ENCODE results near the gene TPPP2.

Gene TPPP2

DNA sequence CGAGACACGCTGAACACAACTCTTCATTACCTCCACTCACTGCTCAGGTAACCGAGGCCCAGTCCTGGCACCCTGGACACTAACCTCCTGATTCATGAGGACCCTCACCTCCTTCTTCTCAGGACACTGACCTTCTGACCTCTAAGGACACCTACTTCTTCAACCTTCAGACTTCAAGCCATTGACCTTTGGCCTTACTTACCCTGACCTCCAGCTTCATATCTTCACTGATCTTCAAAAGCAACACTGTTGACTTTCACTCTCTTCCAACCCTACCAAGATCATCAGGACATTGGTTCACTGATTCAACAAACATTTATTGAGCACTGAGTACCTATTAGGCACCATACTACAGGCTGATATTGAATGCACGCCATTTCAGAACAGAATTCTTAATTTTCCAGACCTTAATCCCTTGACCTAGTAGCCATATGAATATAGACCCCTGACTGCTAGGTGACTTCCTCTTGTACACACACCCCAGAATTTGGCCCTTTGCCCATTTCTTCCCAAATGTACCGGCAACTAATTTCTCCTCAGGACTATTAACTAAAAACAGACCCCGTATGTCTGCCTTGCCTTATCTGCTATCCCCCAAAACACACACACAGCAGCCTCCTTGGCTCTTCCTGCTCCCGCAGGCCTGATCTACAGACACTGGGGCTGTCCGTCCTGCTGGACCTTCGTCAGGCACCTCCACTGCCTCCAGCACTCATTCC lies 45.9 kb downstream of the TPPP2 start:
- no peak for DNase-seq (ENCODE audit: low read depth in 2 of 2)

DNA sequence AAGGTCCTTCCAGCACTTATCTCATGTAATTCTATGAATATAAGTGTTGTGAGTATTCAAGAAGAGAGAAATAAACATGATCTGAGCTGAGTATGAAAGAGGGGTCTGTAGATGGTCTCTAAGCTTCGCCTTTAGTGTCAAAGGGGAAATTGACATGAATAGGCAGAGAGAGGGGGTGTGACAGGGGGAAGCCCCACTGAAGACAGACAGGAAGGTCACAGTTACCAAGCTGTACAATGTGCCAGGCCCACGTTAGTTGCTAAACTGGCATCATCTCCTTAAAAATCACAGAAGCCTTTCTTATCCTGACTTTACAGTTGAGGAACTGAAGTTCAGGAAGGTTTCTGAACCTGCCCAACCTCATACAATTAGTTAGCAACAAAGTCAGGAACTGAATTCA lies 47.7 kb downstream of the TPPP2 start:
- no peak for DNase-seq (ENCODE audit: low read depth in 2 of 2)

DNA sequence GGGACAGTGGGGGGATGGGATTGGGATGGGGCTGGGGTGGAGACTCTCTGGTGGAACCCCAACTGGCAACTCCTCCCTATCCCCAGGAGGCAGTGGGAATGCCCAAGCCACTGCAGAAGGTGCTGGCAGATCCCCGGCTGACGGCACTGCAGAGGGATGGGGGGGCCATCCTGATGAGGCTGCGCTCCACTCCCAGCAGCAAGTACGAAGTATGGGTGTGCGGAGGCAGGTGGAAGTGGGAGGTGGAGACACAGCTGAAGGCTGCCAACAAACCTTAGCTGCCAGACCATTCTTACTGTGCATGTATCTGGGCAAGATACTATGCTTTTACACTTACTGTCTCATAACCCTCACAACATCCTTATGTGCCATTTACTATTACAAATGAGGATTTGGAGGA lies 48.3 kb downstream of the TPPP2 start:
- no peak for DNase-seq (ENCODE audit: low read depth in 2 of 2)

GRCh38 chr14:21078726-21079125 lies 48.7 kb downstream of the TPPP2 start:
- DNase-seq (ENCODE audit: low read depth in 2 of 2): no peak

DNA sequence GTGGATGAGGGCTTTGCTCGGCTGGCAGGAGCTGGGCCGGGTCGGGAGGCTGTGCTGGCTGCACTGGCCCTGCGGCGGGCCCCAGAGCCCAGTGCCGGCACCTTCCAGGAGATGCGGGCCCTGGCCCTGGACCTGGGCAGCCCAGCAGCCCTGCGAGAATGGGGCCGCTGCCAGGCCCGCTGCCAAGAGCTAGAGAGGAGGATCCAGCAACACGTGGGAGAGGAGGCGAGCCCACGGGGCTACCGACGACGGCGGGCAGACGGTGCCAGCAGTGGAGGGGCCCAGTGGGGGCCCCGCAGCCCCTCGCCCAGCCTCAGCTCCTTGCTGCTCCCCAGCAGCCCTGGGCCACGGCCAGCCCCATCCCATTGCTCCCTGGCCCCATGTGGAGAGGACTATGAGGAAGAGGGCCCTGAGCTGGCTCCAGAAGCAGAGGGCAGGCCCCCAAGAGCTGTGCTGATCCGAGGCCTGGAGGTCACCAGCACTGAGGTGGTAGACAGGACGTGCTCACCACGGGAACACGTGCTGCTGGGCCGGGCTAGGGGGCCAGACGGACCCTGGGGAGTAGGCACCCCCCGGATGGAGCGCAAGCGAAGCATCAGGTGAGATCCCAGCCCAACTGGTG lies 51.6 kb downstream of the TPPP2 start:
- DNase-seq (ENCODE audit: low read depth in 2 of 2): no peak

All from stimulated activated CD4-positive, alpha-beta T cell treated with anti-CD3 and anti-CD28 coated beads, Interleukin-4, amount 100 ng/mL, for 48 hours (primary cell).